B cell (primary cell): ENCODE results near the gene AMZ2. TPM values are rescaled to one million over a fixed set of nuclear protein-coding genes. Genes with fewer than 3 reads are reported as not detected.
"Not testable (repeated sequence)": the region's sequence is repeated elsewhere in the genome, so short reads cannot be mapped to it uniquely, and the experiment has no call there.

Experiments used
- ATAC-seq: fragments of 200-7000 bp; cut with Tn5 transposase; one replicate; pipeline ENCODE4 v1.10.0; 2021; ENCODE audit warnings: low read depth, mild to moderate bottlenecking, moderate number of reproducible peaks, moderate library complexity
- CTCF ChIA-PET: fragments of 350-600 bp; sonication (Branson Sonifier 250); formaldehyde crosslinking; loops from one replicate; lab custom pipeline; 2021; ENCODE audit warnings: antibody characterized with exemption, inconsistent platforms; lab: Charles Lee
- POLR2A ChIA-PET: fragments of 350-600 bp; sonication (Branson Sonifier 250); formaldehyde crosslinking; loops from one replicate; lab custom pipeline; 2021; ENCODE audit warnings: antibody characterized with exemption; lab: Charles Lee
- DNase-seq: peaks from one replicate; pipeline ENCODE4 v3.0.0; 2013
- H2AFZ ChIP-seq: 2 replicates; pipeline ENCODE4 v1.6.1; 2012; ENCODE audit warnings: mild to moderate bottlenecking, low read depth, low read length; ENCODE audit not compliant: insufficient read depth, poor library complexity, severe bottlenecking
- H3K27ac ChIP-seq, 2 donors: 1 replicate in 1 of 2; 2 replicates in 1 of 2; pipeline ENCODE4 v1.5.1; 2012 to 2013; ENCODE audit warnings: low read length in 2 of 2, mild to moderate bottlenecking in 2 of 2, moderate library complexity in 1 of 2
- H3K27me3 ChIP-seq, 4 experiments: fragments of 200-600 bp in 1 of 4; sonication (generic) in 1 of 4; replicated peaks in 1 of 4; 1 replicate in 2 of 4; 2 replicates in 2 of 4; pipeline versions ENCODE4 v1.6.1 to v1.7.0; 2013 to 2016; ENCODE audit warnings: low read length in 3 of 4, mild to moderate bottlenecking in 2 of 4, mixed read lengths in 1 of 4, moderate library complexity in 1 of 4; ENCODE audit not compliant: insufficient read depth in 4 of 4, control insufficient read depth in 3 of 4; ENCODE audit errors: control extremely low read depth in 1 of 4
- H3K36me3 ChIP-seq, 2 experiments: replicated peaks in 1 of 2; 1 replicate in 1 of 2; 2 replicates in 1 of 2; pipeline versions ENCODE4 v1.6.1 to v1.7.1; 2013; ENCODE audit warnings: low read length in 1 of 2; ENCODE audit not compliant: insufficient read depth in 2 of 2, control insufficient read depth in 1 of 2; ENCODE audit errors: control extremely low read depth in 1 of 2, extremely low read depth in 1 of 2
- H3K4me1 ChIP-seq, 2 donors: fragments of 200-600 bp in 1 of 2; sonication (generic) in 1 of 2; 1 replicate in 1 of 2; 2 replicates in 1 of 2; pipeline versions ENCODE4 v1.5.1 to v1.6.1; 2013 to 2017; ENCODE audit warnings: low read length in 2 of 2; ENCODE audit not compliant: control insufficient read depth in 2 of 2, insufficient read depth in 2 of 2
- H3K4me2 ChIP-seq: replicated peaks from 2 replicates; pipeline ENCODE3; 2012; ENCODE audit warnings: mild to moderate bottlenecking, low read depth, low read length; ENCODE audit not compliant: poor library complexity, severe bottlenecking
- H3K4me3 ChIP-seq, 5 experiments: fragments of 200-600 bp in 1 of 5; sonication (generic) in 1 of 5; 1 replicate in 3 of 5; 2 replicates in 2 of 5; pipeline versions ENCODE4 v1.5.1 to v1.7.0; 2011 to 2016; ENCODE audit warnings: low read length in 4 of 5, mild to moderate bottlenecking in 4 of 5, low read depth in 2 of 5, control low read depth in 1 of 5, moderate library complexity in 1 of 5; ENCODE audit not compliant: insufficient read depth in 1 of 5; ENCODE audit errors: control extremely low read depth in 1 of 5, extremely low read depth in 1 of 5
- H3K79me2 ChIP-seq: fragments of 200-600 bp; sonication (generic); one replicate; pipeline ENCODE4 v1.6.0; 2016; ENCODE audit warnings: low read length; ENCODE audit not compliant: control insufficient read depth, insufficient read depth
- H3K9ac ChIP-seq: fragments of 200-600 bp; sonication (generic); 2 replicates; pipeline ENCODE4 v1.6.1; 2017; ENCODE audit warnings: mild to moderate bottlenecking, low read length, moderate library complexity
- H3K9me3 ChIP-seq, 3 donors: one replicate each; pipeline versions ENCODE4 v1.6.1 to v1.7.1; 2013; ENCODE audit warnings: low read length in 2 of 3; ENCODE audit not compliant: control insufficient read depth in 2 of 3, insufficient read depth in 1 of 3; ENCODE audit errors: control extremely low read depth in 1 of 3
- H4K20me1 ChIP-seq: 2 replicates; pipeline ENCODE4 v1.6.0; 2012; ENCODE audit warnings: mild to moderate bottlenecking, low read length; ENCODE audit not compliant: insufficient read depth, control insufficient read depth, poor library complexity, severe bottlenecking
- H3K27ac Mint-ChIP-seq: one replicate; pipeline ENCODE4 v1.8.0; 2021; ENCODE audit warnings: mixed read lengths
- H3K27me3 Mint-ChIP-seq: one replicate; pipeline ENCODE4 v1.8.0; 2021; ENCODE audit warnings: mixed read lengths
- H3K4me1 Mint-ChIP-seq: one replicate; pipeline ENCODE4 v1.8.0; 2021; ENCODE audit warnings: mixed read lengths
- H3K4me3 Mint-ChIP-seq: one replicate; pipeline ENCODE4 v1.8.0; 2021; ENCODE audit warnings: mixed read lengths
- H3K9me3 Mint-ChIP-seq: one replicate; pipeline ENCODE4 v1.8.0; 2022; ENCODE audit warnings: mixed read lengths; ENCODE audit not compliant: insufficient read depth
- EZH2 ChIP-seq: IDR thresholded peaks from 2 replicates; pipeline ENCODE4 v1.6.1; 2012; ENCODE audit warnings: borderline replicate concordance, low read depth, mild to moderate bottlenecking, moderate library complexity, low read length; ENCODE audit not compliant: insufficient read depth, poor library complexity, severe bottlenecking
- WGBS: methylation state at CpG from one replicate; pipeline ENCODE4 v1.1.5; 2013; ENCODE audit warnings: missing lambda C conversion rate; ENCODE audit not compliant: insufficient coverage; 5-methylcytosine and 5-hydroxymethylcytosine counted together
- intact Hi-C: fragments of 100-400 bp; cut with micrococcal nuclease; formaldehyde crosslinking; loops from one replicate; pipeline ENCODE4 v1.10.0; 2022
- polyA plus RNA-seq: library from polyadenylated mRNA; depleted of rRNA; stranded (reverse); fragments of >200 nt; gene quantifications from 2 replicates; pipeline ENCODE4 v1.2.3, GENCODE V29; 2012
- total RNA-seq, 2 donors: library from RNA; stranded (reverse); fragments of 120-200 nt in 1 of 2; gene quantifications; 1 replicate in 1 of 2; 2 replicates in 1 of 2; pipeline versions ENCODE4 v1.2.3 to v1.2.4, GENCODE V29; 2013 to 2022
- TF ChIP-seq, protein P1 (sequence below): fragments of 200-600 bp; IDR thresholded peaks from one replicate; pipeline ENCODE4 v1.8.0; 2022; ENCODE audit warnings: antibody characterized with exemption, mild to moderate bottlenecking

Gene AMZ2
- total and polyA plus RNA-seq, 2 donors (not counting 1 experiment from before 2014, with no cell fraction given), result 64.1 to 70.7 TPM

GRCh38 chr17:68256701-68257100 is 8.9 kb downstream of the AMZ2 start:
- H3K4me3 Mint-ChIP-seq, result peak overlapping the region; percentile 26
- H3K9ac ChIP-seq, DNase-seq, H3K27me3 Mint-ChIP-seq, H4K20me1 ChIP-seq, H3K27me3 ChIP-seq, H3K9me3 Mint-ChIP-seq, ATAC-seq, H2AFZ ChIP-seq, H3K9me3 ChIP-seq, intact Hi-C loops, POLR2A ChIA-PET, H3K4me3 ChIP-seq: not testable (repeated sequence)
- 100% methylated on average over 3 of the region's 5 CpGs for WGBS
- peak overlapping the region; percentile 41 for H3K4me2 ChIP-seq
- H3K27ac Mint-ChIP-seq, result peak overlapping the region; percentile 85
- peaks cover 68 to 73% of the 10 kb centered on the region in 2 donors for H3K4me1 ChIP-seq
- CTCF ChIA-PET, result interaction anchor here (1.0 kb wide), 1 partner anchor 8 kb away, joined by 5 read pairs; the partner anchor contains the start of gene AMZ2
- H3K36me3 ChIP-seq, result peaks cover 0 to 18% of the 10 kb centered on the region in 2 experiments
- H3K4me1 Mint-ChIP-seq, result peaks cover 71% of the 10 kb centered on the region
- H3K27ac ChIP-seq, result peak overlapping the region; percentile 30 to 84
- H3K79me2 ChIP-seq, result peaks cover 10% of the 10 kb centered on the region

GRCh38 chr17:68257934-68258333 is 10.1 kb downstream of the AMZ2 start:
- Histone ChIP-seq H3K79me2 (peaks cover 9% of the 10 kb centered on the region), H3K36me3 (peaks cover 0 to 9% of the 10 kb centered on the region in 2 experiments), H3K4me3 (no peak overlapping the region), H3K4me1 (peaks cover 72 to 74% of the 10 kb centered on the region in 2 donors), H3K9me3 (no peaks in the 10 kb centered on the region), H3K4me2 (no peak overlapping the region), H3K27me3 (no peaks in the 10 kb centered on the region), H3K9ac (no peak overlapping the region), H3K27ac (peak overlapping the region; percentile 84 to 92), H2AFZ (no peak overlapping the region), H4K20me1 (no peaks in the 10 kb centered on the region)
- Mint-ChIP-seq H3K27me3 (no peaks in the 10 kb centered on the region), H3K9me3 (no peaks in the 10 kb centered on the region), H3K27ac (peak overlapping the region; percentile 86), H3K4me3 (peak overlapping the region; percentile 55), H3K4me1 (peaks cover 74% of the 10 kb centered on the region)
- intact Hi-C loops, result loop anchor here (1.0 kb wide), 1 partner anchor 11 kb away; no protein-coding TSS in a partner anchor
- DNase-seq (no peak), ATAC-seq (no peak)
- CTCF ChIA-PET, result interaction anchor here (0.7 to 8.7 kb wide), 7 partner anchors 10 to 197 kb away, joined by 3 to 126 read pairs (median 6); partner anchors contain the start of gene AMZ2
- POLR2A ChIA-PET, result interaction anchor here (1.4 to 2.3 kb wide), 4 partner anchors 10 to 53 kb away, joined by 4 to 11 read pairs (median 6); partner anchors contain the start of gene AMZ2
- TF ChIP-seq EZH2, result no peak
- TF ChIP-seq, protein P1, sequence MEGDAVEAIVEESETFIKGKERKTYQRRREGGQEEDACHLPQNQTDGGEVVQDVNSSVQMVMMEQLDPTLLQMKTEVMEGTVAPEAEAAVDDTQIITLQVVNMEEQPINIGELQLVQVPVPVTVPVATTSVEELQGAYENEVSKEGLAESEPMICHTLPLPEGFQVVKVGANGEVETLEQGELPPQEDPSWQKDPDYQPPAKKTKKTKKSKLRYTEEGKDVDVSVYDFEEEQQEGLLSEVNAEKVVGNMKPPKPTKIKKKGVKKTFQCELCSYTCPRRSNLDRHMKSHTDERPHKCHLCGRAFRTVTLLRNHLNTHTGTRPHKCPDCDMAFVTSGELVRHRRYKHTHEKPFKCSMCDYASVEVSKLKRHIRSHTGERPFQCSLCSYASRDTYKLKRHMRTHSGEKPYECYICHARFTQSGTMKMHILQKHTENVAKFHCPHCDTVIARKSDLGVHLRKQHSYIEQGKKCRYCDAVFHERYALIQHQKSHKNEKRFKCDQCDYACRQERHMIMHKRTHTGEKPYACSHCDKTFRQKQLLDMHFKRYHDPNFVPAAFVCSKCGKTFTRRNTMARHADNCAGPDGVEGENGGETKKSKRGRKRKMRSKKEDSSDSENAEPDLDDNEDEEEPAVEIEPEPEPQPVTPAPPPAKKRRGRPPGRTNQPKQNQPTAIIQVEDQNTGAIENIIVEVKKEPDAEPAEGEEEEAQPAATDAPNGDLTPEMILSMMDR, result no peak

GRCh38 chr17:68258890-68259647 is 11.2 kb downstream of the AMZ2 start:
- H3K4me2 ChIP-seq, result peak overlapping the region; percentile 63
- peak overlapping the region; percentile 34 for H3K9ac ChIP-seq
- ChIA-PET POLR2A (interaction anchor here (0.9 to 2.3 kb wide), 8 partner anchors 11 to 81 kb away, joined by 3 to 11 read pairs (median 4); partner anchors contain the start of gene AMZ2), CTCF (interaction anchor here (0.7 to 8.7 kb wide), 10 partner anchors 11 to 196 kb away, joined by 3 to 126 read pairs (median 5); partner anchors contain the start of gene AMZ2)
- 0% methylated on average over 13 of the region's 44 CpGs for WGBS
- H3K4me1 ChIP-seq, result peaks cover 63 to 71% of the 10 kb centered on the region in 2 donors
- peaks cover 69% of the 10 kb centered on the region for H3K4me1 Mint-ChIP-seq
- peak; percentile 89 for ATAC-seq
- not testable (repeated sequence) for H3K9me3 Mint-ChIP-seq, H3K9me3 ChIP-seq, H3K27me3 ChIP-seq, H2AFZ ChIP-seq, H3K27me3 Mint-ChIP-seq, H3K79me2 ChIP-seq, H3K36me3 ChIP-seq, H4K20me1 ChIP-seq
- H3K27ac ChIP-seq, result peak overlapping the region; percentile 84 to 92
- H3K27ac Mint-ChIP-seq, result peak overlapping the region; percentile 87
- H3K4me3 ChIP-seq, result peak overlapping the region in 4 of 5 experiments; percentile 14 to 35 (median 29)
- intact Hi-C loops, result loop anchor here (1.0 kb wide), 2 partner anchors 12 to 140 kb away; no protein-coding TSS in a partner anchor
- H3K4me3 Mint-ChIP-seq, result peak overlapping the region; percentile 67
- peak; percentile 91 for DNase-seq
